HG02642 (cell line): Measurements from ENCODE around the gene PRSS23.
"Not testable (repeated sequence)": the region's sequence is repeated elsewhere in the genome, so short reads cannot be mapped to it uniquely, and the experiment has no call there.

Experiments
- ATAC-seq: cut with Tn5 transposase; IDR thresholded peaks from one replicate; pipeline ENCODE4 v1.9.1; 2021; ENCODE audit warnings: mild to moderate bottlenecking; ENCODE audit not compliant: unreplicated experiment, poor library complexity

PRSS23 gene, protein sequence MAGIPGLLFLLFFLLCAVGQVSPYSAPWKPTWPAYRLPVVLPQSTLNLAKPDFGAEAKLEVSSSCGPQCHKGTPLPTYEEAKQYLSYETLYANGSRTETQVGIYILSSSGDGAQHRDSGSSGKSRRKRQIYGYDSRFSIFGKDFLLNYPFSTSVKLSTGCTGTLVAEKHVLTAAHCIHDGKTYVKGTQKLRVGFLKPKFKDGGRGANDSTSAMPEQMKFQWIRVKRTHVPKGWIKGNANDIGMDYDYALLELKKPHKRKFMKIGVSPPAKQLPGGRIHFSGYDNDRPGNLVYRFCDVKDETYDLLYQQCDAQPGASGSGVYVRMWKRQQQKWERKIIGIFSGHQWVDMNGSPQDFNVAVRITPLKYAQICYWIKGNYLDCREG

DNA sequence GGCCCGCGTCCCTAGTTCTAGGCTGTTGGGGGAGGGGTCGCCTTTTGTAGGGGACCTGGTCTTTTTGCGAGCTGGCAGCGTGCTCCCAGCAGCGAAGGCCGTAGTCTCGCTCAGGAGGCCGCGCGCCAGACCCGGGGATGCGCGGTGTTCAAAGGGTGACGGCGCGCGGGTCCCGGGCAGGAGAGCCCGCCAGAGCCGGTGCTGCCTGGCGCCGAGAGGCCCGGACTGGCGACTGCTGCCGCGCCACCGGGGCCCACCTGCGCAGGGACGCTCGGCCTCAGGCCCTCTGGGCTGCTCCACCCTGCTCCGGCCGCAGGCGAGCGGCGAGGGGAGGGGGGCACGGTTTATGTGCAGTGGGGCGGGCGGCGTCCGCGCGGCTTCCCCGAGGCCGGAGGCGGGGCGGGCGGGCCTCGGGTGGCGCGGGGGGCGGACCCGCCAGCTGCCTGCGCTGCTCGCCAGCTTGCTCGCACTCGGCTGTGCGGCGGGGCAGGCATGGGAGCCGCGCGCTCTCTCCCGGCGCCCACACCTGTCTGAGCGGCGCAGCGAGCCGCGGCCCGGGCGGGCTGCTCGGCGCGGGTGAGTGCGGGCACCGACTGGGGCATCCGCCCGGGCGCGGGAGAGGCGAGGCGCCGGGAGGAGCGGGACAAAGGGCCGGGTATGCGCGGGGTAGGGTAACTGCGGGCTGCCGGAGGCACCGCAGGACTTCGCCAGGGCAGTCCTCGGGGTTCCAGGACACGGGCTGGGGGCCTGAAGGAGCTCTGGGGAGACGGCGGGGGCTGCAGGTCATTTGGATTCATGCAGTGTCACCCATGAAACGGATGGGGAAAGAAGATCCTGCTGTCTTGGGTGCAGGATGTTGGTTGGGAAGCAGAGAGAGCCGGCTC is at the start of gene PRSS23:
TSS of gene PRSS23 (plus strand) at position 467 of the 884 bp plus-strand sequence. CDS start 7,102 bp downstream, outside the sequence.
- ATAC-seq: peak; percentile 66

- ATAC-seq: no peak
Observed at GRCh38 chr11:86753459-86753858, 46.9 kb upstream of the PRSS23 start.

- no peak for ATAC-seq
Observed at GRCh38 chr11:86755146-86755545, 45.2 kb upstream of the PRSS23 start.

DNA sequence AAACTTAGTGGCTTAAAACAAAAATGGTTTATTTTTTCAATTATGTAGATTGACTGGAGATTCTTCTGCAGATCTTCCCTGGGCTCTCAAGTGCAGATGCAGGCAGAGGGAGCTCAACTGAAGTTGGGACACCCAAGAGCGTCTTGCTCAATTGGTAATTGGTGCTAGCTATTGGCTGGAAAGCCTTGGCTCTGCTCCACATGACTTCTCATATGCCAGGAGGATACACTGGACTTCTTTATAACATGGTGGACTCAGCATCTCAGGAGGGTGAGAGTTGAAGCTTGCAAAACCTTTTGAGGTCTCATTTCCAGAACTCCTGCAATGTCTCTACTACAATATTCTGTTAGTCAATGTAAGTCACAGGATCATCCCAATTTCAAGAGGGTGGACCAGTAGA is 42.2 kb upstream of the PRSS23 start:
- no peak for ATAC-seq

DNA sequence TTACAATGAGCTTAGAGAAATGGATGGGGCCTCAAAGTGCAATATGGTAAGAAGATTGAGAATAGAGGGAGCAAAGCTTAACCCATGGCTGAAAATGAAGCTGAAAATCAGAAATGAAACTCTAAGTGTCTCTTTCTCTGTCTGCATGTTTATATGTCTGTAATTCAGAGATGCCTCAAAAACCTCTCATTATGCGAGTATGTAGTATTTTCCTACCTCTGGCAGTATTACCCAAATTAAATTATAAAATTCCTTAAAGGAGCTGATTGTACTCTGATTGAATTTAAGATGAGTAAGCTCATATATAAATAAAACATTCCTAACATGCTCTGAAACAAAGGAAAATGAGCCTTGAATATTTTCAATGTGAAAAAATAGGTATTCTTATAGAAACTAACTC is 39.8 kb upstream of the PRSS23 start:
- ATAC-seq: no peak

DNA sequence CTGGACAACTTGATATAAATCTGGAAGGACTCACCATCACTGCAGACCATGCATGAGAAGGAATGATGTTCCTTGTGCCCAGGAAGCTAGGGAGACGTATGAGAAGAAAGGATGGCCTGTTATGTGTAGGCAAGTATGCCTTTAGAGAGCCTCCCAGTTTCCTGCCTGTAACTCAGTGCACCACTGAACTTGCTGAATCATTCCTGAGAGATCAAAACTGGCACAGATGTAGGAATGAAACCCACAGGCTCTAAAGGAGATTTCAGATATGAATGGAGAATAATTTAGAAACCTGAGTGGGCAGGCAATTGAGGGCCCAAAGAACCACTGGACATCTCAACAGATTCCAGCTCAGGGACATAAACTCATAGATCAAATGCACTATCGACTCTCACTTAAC is 38.4 kb upstream of the PRSS23 start:
- no peak for ATAC-seq

GRCh38 chr11:86765203-86765602 is 35.1 kb upstream of the PRSS23 start:
- ATAC-seq: no peak

GRCh38 chr11:86765878-86766277 is 34.5 kb upstream of the PRSS23 start:
- ATAC-seq: no peak

DNA sequence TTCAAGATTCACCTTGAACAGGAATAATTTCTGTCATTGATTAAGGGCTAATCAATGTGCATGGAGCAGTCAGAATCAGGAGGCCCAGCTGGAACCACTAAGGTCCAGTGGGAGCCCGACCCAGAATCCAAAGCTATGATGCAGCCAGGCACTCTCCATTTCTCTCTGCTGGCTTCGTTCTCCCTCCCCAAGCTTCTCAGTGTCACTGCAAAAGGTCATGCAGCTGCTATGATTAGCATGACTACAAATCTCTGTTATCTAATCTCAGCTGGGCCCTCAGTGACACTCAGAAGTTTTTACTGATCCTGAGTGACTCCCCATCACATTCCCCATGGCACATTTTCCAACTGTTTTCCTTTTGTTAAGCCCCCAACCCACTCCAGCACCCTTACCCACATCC is 31.1 kb upstream of the PRSS23 start:
- no peak for ATAC-seq

GRCh38 chr11:86770473-86771027 is 29.8 kb upstream of the PRSS23 start:
- ATAC-seq: not testable (repeated sequence)

DNA sequence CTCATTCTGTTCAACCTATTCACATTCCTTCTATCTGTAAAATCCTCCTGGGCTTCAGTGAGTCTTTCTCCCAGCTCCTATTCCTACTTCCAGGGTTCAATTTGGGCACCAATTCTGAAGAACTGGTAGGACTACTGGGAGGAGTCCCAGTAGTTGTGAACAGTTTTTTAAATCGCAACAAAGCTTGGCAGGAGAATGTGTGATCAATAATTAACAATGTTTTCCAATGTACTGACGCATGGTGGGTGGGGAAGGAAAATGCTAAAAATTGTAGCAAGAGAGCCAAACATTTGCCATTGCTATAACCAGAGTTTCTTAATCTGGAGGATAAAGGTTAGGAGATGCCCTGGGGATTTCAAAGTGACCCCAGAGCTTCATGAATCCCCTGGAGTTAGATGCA is 27.3 kb upstream of the PRSS23 start:
- ATAC-seq: no peak

GRCh38 chr11:86773513-86774252 is 26.7 kb upstream of the PRSS23 start:
- ATAC-seq: no peak

DNA sequence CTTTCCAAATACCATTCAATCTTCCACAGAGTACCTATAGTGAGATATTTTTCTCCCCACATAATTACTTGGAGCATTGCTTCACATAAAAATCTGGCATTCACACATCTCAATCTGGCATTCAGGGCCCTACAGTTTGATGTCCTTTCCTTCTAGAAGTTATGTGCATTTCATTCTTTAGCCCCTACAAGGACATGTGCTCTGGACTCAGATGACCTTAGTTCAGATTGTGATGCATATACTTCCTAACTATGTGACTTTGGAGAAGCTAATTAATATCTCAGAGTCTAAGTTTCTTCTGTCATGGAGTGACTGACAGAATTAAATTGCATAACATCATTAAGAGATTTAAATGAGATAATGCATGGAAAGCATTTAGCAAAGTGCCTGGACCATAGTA is 25.9 kb upstream of the PRSS23 start:
- no peak for ATAC-seq

DNA sequence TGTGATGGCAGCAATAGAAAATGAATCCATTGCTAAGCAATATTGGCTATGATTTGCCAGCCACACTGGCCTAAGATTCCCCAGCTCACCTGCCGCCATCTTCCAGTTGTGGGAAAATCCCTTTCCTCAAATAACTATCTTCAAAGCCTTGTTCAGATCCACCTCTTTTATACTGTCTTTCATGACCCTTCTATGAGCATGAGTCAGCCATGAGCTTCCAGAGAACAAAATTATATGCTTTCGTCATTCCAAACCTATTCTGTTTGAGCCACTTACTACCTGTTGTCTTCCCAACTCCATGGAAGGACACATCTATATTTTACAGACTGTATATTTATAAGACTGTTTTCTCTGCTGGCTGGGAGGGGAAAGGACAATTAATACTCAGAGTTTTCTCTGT is 25.0 kb upstream of the PRSS23 start:
- ATAC-seq: no peak

DNA sequence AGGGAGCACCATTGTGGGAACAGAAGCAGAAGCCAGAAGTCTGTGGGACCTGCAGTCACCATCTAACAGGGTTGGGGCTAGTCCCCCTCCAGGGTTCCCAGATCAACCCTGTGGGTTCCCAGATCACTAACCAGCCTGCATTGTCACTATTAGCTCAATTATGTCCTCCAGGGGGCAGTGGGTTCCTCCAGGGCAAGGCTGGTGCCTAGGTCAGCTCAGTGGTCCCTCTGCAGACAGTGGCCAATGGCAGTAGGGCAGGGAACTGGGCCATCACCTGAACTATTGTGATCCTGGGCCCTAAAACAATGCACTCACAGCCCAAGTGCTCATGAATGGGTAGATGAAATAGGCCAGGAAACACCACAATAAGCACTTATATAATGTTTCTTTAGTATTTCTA is 18.8 kb upstream of the PRSS23 start:
- ATAC-seq: no peak

GRCh38 chr11:86782742-86783141 is 17.6 kb upstream of the PRSS23 start:
- ATAC-seq: no peak

- no peak for ATAC-seq
Observed at GRCh38 chr11:86783661-86784060, 16.7 kb upstream of the PRSS23 start.

DNA sequence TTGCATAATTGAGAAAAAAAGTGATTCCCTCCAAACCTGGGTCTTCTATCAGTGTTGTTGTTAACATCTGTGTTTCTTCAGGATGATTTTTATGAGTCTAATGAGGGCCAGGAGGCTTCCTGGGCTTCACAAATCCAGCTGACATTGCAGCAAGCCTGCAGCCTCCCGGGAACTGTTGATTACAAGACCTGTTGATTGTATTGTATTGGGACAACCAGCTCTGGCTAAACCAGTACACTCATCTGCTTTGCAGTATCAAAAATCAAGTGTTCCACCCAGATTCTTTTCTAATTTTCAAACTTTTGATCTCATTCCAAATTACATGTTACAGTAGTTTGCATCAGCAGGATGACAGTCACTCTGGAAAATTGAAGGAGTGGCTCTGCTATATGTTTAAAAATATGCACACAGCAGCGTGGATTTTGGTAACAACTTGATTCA is 16.1 kb upstream of the PRSS23 start:
- no peak for ATAC-seq

DNA sequence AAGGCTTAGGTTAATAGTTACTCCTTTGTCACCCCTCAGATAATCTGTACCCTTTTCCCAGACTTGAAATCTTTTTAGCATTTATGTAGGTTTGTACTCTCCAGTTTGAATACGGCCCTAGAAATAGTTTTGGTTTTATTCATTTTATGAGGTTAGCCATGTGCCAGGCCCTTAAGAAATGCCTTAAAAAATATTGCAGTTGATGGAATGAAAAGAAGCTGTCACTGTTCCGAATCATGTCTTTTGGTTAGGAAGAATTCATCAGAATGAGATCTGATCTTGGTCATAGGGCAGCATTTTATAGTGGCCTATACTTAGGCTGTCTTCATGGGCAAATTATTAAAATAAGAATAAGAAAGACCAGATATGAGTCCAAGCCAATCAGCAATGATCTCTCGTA is 14.8 kb upstream of the PRSS23 start:
- ATAC-seq: no peak

- no peak for ATAC-seq
Observed at GRCh38 chr11:86787018-86787536, 13.3 kb upstream of the PRSS23 start.
